HG02884 (cell line): ENCODE measurements around the gene F10.
A peak's percentile ranks its signal among the peaks of the same experiment; 100 is the strongest.
"Not testable (repeated sequence)": the region's sequence is repeated elsewhere in the genome, so short reads cannot be mapped to it uniquely, and the experiment has no call there.

ENCODE experiments used
- ATAC-seq: cut with Tn5 transposase; IDR thresholded peaks from one replicate; pipeline ENCODE4 v1.9.1; 2021; ENCODE audit warnings: mild to moderate bottlenecking, moderate library complexity; ENCODE audit not compliant: unreplicated experiment

F10 gene

DNA sequence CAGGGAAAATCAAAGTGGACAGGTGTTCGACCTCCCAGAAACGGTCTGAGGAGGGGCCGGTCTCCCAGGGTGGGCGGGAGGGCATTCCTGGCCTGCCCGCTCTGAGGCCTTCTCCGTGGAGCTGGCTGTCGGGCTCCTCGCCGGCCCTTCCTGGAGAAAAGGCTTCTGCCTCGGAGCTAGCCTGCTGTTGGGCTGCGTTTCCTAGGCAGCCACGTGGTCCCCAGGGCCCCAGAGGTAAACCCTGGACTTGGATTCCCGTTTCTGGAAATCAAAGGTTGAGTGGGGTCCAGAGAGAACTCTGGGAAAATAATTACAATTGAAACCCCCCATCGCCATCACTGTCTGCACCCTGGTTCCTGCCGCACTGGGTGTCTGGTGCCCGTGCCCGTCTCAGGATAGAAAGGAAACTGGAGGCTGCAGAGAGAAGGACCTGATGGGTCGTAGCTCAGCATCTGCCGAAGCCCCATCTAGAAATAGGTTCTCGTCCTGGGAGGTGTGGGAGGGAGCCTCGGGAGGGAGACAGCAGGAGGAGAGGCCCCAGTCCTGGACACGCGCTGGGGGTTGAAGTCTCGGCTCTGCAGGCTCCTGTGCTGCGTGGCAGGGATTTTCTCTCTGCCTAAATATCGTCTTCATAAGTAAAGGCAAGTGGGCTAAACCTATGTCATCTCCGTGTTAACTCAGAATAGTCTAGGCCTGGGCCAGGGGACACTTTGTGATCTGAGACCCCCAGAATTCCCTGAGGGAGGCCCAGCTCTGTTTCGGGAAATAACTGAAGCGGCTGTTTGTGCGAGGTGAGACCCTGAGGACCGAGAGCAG, 28.2 kb downstream of the F10 start:
- ATAC-seq: no peak

DNA sequence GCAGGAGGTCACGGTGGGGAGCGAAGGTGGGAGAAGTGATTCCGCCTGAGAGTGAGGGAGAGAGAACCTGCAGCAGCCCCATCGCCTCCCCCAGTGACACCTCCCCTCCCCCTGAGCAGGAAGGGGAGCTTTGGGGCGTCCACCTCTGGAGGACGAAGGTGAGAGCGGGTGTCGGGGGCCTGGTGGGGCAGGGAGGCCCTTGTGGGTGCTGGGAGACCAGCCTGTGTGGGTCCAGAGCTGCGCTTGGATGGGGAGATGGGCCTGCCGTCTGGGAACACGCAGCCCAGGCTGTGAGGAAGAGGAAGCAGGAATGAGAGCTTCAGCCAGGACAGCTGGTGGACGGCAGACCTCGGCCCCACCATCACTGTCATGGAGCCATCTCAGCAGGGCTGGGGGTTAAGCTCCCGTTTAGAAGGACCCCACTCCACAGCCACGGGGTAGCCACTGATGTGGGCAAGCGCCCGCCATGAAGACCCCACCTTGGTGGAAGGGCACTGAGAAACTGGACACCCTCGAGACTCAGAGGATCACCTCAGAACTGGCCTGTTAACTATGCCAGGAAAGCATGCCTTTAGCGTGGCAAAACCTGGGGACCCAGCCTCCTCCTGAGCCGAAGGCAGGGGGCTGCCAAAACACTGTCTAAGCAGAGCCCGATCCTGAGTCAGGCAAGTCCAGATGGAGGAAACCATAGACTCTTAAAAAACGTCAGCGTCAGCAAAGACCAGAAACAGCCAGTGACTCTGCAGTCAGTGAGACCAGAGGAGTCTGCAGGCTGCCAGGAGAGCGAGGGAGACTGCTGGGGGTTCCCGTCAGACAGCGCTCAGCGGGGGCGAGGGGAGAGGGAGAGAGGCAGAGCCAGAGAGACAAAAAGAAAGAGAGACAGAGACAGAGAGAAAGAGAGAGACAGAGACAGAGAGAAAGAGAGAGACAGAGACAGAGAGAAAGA, 29.4 kb downstream of the F10 start:
- ATAC-seq: no peak

DNA sequence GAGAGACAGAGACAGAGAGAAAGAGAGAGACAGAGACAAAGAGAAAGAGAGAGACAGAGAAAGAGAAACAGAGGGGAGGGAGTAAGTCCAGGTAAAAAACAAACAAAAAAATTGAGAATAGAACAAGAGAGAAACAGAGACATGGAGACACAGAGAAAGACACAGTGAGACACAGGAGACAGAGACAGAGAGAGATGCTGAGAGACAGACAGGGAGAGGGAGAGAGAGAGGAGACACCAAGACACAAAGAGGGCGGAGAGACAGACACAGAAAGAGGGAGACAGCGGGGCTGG, 30.0 kb downstream of the F10 start:
- ATAC-seq: no peak

DNA sequence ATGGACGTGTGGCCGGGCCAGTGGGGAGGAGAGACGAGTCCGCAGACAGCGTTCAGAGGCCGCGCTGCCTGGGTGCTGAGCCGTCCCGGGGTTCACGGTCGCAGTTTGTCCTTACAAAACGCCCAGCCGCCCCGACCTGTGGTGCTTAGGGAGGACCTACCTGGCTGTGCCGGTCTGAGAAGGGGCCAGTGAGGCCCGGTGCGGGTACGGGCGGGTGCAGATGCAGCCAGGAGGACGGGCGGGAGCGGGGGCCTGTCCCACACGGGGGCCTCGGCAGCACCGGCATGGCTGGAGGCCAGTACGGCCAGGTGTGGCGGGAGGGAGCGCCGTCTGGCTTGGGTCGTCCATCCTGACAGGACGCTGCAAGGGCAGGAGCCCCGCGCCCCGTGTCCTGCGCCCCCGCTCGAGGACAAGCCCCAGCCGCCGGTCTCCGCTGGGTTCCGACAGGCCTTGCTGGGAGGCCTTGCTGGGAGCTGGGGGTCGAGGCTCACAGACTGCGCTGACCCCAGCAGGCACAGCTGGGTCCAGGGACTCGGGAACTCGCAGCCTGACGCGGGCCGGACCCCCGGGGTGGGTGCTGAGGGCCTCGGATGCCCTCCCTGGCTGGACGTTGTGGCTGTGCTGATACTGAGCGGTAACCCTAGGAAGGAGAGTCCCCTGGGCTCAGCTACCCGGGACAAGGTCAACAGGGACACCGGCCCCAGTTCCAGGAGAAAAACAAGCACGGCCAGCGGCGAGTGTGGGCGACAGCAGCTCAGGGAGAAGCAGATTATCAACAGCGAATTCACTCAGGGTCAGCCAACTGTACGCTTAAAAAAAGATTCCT, 30.6 kb downstream of the F10 start:
- ATAC-seq: peak; percentile 24

DNA sequence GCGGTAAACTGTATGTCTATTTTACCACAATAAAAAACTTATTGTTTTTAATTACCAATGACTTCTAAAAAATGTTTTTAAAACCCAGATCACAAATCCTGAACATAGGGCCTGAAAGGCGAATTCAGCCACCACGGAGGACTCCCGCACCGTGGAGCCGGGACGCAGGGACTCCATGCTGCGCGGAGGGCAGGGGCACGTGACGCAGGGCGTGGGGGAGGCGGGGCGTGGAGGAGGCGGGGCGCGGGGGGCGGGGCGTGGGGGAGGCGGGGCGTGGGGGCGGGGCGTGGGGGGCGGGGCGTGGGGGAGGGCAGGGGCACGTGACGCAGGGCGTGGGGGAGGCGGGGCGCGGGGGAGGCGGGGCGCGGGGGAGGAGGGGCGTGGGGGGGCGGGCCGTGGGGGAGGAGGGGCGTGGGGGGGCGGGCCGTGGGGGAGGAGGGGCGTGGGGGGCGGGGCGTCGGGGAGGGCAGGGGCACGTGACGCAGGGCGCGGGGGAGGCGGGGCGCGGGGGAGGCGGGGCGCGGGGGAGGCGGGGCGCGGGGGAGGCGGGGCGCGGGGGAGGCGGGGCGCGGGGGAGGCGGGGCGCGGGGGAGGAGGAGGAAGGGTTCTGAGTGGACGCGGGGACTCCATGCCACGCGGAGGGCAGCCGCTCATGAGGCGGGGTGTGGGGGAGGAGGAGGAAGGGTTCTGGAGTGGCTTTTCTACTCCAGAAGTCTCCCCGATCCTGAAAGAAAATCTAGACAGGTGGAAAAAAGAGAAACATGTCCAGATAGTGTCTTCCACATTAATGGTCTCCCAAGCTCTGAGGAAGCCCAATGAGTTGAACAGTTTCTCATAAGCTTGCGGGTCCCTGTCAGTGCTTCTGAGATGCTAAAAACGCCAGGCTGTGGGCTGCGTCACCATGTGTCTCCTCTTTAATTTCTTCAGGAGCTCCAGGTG, 31.5 kb downstream of the F10 start:
- ATAC-seq: peak; percentile 49

DNA sequence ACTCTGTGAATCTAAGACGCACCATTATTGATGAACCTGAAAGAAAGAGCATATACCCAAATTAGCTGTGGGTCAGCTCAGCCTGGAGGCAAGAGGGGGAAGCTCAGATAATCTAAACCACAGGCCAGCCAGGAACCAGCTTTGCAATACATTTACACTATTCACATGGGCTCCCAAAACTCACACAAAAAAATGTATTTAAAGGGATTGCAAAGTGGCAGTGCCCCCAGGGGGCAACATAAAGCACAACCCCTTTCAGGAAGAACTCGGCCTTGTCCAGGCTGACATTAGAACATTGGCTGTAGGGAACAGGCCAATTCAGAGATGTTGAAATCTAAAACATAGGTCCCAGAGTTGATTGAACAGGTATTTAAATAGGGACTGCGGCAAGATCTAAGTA, 32.6 kb downstream of the F10 start:
- no peak for ATAC-seq

DNA sequence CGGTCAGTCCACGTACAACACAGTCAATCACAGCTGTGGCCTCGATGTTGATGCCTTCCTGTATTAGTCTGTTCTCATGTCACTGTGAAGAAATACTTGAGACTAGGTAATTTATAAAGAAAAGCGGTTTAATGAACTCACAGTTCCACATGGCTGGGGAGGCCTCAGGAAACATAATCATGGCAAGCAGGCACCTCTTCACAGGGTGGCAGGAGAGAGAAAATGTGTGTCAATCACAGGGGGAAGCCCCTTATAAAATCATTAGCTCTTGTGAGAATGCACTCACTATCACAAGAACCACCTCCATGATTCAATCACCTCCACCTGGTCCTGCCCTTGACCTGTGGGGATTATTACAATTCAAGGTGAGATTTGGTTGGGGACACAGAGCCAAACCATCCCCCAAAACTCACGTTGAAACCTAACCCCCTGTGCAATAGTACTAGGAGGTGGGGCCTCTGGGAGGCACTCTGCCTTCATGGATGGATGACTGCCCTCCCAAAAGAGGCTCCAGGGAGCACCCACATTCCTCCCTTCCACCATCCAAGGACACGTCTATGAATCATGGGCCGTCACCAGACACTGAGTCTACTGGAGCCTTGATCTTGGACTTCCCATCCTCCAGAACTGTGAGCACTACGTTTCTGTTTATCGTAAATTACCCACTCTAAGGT, 33.5 kb downstream of the F10 start:
- ATAC-seq: no peak

DNA sequence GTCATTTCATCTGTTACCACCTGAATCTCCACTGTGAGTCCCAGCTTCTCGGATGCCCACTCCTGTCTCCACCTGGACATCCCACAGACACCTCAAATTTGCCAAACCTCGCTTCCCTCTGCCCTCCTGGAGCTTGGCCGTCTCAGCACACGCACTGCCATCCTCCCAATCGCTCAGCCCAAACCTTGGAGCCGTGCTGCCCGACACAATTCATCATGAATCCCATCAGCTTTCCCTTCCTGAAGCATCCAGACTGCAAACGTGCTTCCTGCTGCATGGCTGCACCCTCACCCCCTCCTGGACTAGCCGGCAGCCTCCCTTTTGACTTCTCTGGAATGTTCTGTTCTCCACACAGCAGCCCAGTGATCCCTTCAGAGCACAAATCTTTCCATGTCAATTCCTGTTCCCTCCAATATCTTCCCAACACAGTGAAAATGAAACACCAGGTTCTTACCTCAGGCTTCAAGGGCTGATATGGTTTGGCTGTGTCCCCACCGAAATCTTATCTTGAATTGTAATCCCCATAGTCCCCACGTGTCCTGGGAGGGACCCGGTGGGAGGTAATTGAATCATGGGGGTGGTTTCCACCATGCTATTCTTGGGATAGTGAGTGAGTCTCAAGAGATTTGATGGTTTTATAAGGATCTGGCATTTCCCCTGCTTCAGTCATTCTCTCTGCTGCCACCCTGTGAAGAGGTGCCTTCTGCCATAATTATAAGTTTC, 34.8 kb downstream of the F10 start:
- ATAC-seq: no peak

DNA sequence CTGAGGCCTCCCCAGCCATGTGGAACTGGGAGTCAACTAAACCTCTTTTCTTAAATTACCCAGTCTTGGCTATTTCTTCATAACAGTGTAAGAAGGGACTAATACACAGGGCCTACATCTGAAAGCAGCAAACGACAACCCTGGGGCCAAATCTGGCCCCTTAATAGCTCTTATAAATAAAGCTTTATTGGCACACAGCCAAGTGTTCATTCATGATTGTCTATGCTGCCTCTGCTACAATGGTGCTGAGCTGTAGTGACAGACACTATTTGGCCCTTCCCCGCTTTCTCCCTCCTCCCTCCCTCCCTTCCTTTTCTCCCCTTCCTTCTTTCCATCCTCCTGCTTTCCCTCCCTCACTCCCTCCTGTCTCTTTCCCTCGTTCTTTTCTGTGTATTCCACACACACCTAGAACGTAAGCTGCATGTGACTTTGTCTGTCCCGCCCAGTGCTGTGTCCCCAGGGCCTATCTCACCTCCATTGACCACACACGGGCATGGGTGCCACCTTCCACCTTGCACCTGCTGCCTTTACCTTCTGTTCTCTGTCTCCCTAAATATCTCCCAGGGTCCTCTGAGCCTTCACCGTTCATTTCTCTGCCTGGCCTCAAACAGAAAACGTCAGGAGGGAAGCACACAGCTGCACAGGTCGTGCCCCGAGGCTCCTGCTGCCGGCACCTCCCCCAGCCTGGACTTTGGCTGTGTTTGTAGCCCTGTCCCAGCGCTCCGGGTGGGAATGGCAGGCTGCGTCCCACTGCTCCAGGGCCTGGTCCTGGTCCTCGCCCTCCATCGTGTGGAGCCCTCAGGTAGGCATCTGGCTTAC, 35.5 kb downstream of the F10 start, which contains the start of gene PROZ:
TSS of gene PROZ (plus strand) at position 720 of the 819 bp plus-strand sequence. CDS start at position 733, 13 bp downstream.
- no peak for ATAC-seq

DNA sequence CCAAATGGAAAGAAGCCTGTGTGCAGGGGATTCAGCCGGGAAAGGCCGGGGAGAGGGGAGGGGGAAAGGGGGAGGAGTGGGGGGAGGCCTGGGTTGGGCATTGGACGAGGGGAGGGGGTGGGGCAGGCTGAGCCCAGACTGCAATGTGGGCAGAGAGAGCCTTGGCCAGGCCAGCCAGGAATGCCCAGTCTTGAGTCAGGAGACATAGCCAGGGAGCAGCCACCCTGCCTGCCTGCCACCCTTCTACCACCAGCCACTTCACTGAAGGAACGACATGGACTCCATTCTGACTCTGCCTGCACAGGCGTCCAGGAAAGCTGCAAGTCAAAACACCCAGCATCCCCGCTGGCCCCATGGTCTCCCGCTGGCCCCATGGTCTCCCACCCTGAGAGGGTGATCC, 36.3 kb downstream of the F10 start:
- ATAC-seq: no peak

DNA sequence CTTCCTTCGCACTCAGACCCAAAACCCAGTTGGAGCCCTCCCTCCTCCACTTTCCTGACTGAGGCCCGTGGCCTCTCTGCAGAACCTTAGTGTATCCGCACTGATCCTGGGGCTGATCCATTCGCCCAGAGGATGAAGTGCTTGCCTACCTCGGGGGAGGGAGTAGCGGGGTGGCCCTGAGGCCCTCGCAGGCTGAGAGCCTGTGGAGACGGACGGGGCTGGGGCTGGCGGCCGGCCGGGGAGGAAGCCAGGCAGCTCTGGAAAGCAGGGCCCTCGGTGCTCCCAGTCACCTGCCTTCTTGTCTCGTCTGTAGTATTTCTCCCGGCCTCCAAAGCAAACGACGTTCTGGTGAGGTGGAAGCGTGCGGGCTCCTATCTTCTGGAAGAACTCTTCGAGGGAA, 37.1 kb downstream of the F10 start:
- no peak for ATAC-seq

DNA sequence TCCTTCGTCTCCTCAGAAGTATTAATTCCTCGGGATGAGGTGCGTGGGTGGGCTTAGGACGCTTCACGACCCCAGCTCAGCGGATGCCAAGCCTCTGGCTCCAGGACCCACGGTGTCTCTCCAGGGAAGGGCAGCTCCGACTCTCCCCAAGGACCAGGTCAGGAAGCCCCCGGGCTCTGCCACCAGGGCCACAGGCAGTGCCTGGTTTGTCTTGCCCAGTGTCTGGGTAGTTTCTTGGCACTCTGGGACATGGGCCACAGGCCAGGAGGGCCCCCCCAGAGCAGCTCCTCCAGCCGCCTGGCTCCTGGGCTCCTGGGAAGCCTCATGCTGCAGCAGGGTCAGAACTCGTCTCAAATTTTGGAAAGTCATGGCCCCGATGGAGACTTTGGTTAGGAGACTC, 38.4 kb downstream of the F10 start:
- no peak for ATAC-seq

DNA sequence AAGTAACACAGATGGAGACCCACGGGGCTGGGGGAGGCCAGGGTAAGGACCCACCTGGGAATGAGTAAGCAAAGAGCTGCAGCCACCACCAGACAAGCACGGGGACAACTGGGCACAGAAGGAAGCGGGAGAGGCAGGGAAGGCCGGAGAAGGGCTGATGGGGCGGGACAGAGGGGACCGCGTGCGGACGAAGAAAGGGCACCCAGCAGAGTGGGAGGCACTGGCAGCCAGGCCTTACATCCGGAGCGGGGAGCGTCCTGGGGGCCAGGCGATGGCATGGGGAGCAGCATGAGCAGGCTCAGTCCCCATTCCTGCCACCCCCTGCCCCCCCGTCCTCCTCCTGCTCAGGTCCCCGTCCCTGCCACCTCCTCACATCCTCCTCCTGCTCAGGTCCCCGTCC, 38.8 kb downstream of the F10 start:
- ATAC-seq: no peak

DNA sequence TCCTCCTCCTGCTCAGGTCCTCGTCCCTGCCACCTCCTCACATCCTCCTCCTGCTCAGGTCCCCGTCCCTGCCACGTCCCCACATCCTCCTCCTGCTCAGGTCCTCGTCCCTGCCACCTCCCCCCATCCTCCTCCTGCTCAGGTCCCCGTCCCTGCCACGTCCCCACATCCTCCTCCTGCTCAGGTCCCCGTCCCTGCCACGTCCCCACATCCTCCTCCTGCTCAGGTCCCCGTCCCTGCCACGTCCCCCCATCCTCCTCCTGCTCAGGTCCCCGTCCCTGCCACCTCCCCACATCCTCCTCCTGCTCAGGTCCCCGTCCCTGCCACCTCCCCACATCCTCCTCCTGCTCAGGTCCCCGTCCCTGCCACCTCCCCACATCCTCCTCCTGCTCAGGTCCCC, 39.4 kb downstream of the F10 start:
- not testable (repeated sequence) for ATAC-seq

DNA sequence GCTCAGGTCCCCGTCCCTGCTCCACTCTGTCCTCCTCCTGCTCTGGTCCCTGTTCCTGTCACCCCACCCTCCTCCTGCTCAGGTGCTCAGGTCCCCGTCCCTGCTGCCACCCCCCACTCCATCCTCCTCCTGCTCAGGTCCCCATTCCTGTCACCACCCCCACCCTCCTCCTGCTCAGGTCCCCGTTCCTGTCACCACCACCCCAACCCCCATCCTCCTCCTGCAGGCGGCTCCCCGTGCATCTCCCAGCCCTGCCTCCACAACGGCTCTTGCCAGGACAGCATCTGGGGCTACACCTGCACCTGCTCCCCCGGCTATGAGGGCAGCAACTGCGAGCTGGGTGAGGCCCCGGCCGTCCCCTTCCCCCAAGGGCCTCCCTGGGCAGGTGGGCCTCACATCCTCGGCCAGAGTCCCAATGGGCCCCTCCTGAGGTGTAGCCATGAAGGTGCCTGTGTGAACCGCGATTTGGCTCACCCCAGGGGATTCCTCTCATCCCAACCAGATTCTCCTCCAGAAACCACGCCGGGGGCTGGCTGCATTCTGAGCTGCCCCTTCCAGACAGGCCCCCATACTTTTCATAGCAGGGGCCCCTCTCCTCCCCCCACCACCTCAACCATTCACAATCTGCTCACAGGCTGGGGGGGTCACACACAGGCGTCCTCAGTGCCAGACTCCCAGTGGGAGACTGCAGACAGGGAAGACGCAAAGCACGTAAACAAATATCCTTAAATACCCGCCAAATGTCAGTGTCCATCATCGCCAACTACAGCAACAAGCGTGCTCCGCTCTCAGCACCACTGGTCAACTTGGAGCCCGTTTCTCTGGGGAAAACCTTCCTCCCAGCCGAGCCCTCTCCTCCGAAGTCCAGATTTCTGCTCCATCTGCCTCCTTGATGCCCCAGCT, 40.4 kb downstream of the F10 start:
- ATAC-seq: no peak

DNA sequence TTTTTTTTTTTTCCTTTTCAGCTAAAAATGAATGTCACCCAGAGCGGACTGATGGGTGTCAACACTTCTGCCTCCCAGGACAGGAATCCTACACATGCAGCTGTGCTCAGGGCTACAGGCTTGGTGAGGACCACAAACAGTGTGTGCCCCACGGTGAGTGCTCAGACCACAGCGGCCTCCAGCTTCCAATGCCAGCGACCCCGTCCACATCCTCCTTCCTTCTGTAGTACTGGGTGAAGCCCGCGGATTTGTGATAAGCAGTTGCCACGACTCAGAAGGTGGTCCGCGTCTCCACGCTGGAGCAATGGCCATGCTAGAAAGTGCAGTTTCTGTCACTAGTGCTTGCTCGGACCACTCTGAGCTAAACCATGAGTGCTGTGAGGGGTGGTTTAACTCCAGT, 41.9 kb downstream of the F10 start:
- no peak for ATAC-seq

DNA sequence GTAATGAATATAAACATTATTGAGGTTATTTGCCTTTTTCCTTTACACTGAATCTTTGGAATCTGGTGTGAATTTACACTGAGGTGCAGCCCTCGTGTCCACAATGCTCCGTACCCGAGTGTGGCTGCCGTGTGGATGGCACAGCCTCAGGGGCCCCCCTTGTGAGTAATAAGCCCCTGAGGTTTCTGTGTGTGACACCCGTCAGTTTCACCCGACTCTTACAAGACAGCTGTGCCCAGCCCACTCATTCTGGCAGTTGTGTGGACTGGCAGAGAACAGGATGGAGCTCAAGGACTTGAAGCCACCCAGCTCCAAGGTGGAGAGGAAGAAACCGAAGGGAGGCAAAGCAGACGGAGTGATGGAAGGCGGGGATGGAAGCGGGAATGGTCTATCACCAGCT, 43.7 kb downstream of the F10 start:
- ATAC-seq: no peak
